HG03095 (cell line): Measurements from ENCODE around the gene KCP.

Source experiments
- ATAC-seq: cut with Tn5 transposase; IDR thresholded peaks from one replicate; pipeline ENCODE4 v1.9.1; 2021; ENCODE audit warnings: moderate library complexity; ENCODE audit not compliant: unreplicated experiment

Gene KCP

GRCh38 chr7:128830231-128831177 lies 80.0 kb downstream of the KCP start, which contains the start of gene FLNC:
Gene FLNC, plus strand, starts transcription at chr7:128830406. Its CDS starts 232 bp downstream, at chr7:128830638.
- ATAC-seq: no peak

DNA sequence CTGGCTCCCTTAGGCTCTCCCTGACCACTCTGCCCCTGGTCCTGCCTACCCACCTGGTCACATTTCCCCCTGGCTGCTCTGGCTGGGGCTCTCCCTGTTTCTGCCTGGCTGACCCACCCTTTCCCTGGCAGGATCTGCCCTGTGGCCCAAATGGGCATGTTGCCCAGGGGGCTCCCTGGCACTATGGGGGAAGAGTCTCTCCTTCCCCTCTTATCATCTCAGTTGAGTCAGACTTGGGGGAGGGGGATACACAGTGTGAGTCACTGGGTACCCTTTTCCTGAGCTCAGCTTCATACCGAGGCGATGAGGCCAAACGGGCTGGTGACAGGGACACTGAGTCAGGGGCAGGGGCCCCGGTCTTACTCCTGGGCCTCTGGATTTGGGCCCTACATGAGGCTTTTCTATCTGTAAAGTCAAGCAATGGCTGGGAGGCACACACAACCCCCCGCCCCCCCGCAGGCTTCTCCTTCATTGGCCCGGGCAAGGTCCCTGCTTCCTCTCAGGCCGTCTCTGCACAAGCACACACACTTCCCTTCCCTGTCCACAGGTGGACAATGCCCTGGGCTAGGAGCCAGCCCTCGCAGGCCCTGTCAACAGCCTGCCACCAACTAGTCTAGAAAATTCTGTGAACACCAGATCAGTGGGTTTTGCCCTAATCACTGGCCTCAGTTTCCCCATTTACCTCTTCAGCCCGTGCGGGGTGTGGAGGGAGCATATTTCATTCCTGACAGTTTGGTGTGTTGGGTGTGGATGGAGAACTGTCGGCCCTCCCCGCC lies 80.9 kb downstream of the KCP start:
- no peak for ATAC-seq

- no peak for ATAC-seq
Observed at GRCh38 chr7:128827971-128828711, 82.4 kb downstream of the KCP start.

DNA sequence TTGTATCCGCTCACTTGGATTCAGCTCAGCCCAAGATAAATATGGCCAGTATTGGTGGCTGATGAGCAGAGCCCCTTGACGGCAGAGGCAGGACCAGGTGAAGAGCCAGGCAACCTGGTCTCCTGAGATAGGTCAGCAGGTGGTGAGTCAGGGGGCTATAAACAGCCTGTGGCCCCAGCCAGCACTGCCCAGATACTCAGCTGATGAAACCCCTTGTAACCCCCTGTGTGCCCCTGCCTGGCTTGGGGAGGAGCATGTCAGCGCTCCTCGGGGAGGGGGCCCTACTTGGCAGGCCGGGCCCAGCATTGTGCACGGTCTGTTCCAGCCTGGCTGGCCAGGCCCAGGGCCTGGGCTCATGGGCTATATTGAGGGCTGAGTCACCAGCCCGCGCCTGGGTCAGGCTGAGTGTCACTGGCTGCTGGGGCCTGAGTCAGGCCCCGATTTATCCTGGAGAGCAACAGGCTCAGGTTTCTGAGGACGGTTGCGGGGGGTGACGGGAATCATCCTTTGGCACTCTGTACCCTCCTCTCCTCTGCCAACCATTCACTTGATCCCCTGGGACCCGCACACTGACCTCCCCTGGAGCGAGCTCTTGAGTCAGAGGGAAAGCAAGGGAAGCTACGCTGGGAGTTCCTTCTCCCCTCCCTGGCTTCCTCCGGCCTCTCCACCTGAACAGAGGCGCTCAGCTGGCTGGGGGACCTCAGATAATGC lies 83.1 kb downstream of the KCP start:
- no peak for ATAC-seq

- no peak for ATAC-seq
Observed at GRCh38 chr7:128826916-128827247, 83.6 kb downstream of the KCP start.
